GM18870 (cell line): ENCODE data around the gene DPYSL4.

Source experiments
- ATAC-seq: cut with Tn5 transposase; IDR thresholded peaks from one replicate; pipeline ENCODE4 v1.9.1; 2021; ENCODE audit warnings: moderate library complexity; ENCODE audit not compliant: unreplicated experiment

The DPYSL4 gene

DNA sequence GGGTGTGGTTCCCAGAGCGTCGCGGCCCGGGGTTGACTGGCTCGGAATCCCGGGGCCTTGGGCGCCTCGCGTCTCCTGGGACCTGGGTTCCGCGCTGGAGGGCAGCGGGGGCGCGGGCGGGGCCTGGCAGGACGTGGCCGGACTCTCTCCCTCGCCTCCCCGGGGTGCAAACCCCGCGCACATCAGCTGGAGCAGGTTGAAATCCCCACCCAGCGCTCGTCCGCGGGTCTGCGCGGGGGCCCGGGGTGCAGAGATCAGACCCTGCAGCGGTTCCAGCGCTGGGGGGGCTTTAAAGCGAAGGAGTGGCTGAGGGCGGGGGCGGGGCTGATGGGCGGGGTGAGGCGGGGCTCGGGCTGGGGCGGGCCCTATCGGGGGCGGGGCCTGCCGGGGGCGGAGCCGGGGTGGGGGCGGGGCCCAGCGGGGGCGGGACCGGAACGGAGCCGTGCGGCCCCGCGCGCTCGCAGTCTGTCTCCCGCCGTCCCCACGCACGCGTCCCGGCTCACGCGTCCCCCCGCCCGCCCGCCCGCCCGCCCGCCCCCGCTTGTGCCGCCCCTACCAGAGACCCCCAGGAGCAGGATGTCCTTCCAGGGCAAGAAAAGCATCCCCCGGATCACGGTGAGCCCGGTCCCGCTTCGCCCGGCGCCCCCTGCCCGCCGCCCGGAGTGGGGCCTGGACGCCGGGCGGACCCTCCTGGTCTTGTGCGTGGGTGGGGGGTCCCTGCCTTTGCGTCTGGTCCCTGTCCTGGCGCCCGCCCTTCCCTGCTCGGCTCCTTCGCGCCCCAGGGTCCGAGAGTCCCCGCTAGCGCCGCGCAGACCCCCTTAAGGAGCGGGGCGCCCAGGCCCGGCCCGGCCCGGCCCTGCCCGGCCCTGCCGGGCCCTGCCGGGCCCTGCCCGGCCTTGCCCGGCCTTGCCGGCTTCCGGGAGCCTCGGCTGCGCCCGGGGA, at the start of gene DPYSL4:
TSS of gene DPYSL4 (plus strand) at position 461 of the 942 bp plus-strand sequence. CDS start at position 577, 116 bp downstream.
- no peak for ATAC-seq

DNA sequence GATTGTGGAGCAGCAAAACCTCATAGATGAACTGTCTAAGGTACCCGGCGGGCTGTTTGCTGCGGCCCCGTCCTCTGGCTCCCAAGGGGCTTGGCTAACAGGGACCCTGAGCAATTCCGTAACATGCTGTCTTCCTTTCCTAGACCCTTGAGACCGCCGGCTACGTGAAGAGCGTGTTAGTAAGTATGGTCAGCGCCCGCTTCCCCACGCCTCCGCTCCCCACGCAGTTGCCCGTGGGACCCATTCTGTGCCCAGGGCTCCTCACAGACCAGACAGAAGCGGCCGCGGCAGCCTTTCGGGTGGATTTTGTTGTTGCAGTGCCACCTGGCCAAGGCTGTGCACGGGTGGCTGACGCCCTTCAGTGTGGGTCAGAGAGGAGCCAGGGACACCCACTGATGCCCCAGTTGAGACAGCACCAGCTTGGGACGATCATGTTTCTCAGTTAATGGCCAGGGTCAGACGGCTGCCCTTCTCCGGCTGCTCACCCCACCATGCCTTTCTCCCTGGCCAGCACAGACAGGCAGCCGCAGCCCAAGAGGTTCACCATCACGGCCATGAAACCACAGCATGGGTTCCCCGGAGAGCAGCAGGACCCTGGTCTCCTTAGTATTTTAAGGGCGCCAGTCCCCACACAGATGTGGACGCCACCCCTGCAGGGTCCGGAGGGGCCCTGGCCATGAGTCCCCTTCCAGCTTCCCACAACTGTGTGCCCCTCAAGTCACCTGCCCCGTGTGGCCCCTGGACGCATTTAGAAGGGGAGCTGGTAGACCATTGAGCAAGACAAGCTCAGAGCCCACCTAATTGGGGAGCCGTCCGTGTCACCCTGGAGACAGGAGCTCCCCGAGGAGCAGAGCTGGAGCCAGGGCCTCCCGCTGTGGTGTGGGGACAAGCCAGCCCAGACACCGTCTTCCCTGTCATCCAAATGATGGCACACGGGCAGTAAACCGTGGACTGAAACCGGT, 49.4 kb upstream of the DPYSL4 start:
- ATAC-seq, result no peak

DNA sequence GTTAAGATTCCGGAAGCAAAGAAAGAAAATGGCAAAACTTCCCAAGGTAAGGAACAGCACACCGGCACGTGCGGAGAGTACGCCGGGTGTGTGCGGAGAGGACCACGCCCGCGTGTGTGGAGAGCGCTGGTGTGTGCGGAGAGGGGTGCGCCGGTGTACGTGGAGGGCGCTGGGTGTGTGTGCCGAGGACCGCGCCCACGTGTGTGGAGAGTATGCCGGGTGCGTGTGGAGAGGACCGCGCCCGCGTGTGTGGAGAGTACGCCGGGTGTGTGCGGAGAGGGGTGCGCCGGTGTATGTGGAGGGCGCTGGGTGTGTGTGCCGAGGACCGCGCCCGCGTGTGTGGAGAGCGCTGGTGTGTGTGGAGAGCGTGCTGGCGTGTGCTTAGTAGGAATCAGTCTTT, 48.6 kb upstream of the DPYSL4 start:
- ATAC-seq, result no peak

DNA sequence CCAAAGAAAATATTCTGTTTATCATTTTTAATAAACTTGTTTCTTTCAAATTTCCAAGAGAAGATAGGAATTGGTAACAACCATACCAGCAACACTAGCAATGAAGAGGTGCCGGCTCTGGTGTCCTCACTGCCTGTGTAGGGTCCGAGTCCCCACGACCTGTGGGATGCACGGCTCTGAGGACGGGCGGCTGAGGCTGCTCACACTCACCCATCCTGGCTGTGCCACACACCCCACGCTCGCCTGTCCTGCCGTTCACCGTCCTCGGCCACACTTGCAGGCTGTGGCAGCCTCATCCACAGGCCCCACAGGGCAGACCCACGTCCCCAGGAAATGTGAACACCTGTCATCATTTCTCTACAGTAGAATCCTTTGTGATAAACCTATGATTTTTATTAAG, 48.2 kb upstream of the DPYSL4 start:
- no peak for ATAC-seq

DNA sequence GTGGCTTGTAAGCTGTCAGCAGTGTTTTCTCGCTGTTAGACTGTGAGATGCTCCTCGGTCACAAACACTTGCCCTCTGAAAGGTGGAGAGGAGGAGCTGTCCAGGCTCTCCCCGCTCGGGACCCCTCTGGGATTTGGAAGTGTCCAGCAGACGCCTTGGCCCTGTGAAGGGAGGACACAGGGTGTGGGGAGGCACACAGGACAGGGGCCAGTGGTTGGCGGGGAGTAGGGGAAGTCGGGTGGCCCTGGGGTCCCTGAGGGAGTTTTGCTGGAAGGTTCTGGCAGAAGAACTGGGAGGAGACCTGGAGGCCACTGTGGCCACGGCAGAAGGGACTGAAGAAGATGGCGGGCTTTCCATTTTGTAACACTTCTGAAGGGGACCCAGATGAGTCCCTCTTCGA, 47.2 kb upstream of the DPYSL4 start:
- no peak for ATAC-seq

DNA sequence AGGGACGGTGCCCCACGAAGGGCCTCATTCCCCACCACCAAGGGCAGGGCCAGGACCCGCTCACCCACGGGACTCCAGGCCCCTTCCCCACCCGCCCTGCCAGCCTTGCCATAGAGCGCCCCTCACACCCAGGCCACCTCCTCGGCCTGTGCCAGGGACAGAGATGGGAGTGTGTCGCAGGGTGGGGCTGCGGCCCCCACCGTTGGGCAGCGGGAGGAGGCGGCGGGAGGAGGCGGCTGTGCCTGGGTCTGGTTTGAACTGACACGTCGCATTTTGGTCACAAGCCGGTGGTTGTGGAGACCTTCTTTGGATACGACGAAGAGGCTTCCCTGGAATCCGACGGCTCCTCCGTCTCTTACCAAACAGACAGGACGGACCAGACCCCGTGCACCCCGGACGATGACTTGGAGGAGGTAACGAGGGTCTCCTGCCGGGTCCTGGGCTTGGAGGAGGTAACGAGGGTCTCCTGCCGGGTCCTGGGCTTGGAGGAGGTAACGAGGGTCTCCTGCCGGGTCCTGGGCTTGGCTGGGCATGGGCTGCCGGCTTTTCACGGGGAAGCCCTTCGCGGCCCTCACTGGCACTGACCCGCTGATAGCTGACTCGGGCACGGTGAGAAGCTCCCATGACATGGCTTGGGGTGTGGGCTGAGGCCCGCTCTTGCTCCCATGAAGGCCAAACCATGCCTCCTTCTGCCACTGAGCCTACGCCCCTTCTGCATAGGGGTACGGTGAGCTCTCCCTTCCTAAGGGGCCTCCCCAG, 46.4 kb upstream of the DPYSL4 start:
- no peak for ATAC-seq

DNA sequence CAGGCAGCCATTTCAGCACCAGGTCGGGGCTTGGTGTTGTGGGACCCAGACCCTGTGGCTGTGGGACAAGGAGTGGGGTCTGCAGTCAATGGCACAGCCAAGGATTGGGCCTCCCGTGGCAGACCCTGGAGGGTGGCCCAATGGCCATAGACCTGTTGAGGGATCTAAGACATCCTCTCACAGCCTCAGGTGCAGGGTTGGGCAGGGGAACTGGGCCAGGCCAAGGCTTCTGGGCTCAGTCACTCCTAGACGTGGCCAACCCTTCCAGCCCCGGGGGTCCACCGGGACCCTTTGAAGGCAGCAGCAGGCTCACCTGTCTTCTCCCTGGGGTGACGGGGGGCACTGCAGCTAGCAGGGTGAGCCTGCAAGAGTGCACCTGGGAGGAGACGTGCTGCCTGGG, 45.7 kb upstream of the DPYSL4 start:
- no peak for ATAC-seq

DNA sequence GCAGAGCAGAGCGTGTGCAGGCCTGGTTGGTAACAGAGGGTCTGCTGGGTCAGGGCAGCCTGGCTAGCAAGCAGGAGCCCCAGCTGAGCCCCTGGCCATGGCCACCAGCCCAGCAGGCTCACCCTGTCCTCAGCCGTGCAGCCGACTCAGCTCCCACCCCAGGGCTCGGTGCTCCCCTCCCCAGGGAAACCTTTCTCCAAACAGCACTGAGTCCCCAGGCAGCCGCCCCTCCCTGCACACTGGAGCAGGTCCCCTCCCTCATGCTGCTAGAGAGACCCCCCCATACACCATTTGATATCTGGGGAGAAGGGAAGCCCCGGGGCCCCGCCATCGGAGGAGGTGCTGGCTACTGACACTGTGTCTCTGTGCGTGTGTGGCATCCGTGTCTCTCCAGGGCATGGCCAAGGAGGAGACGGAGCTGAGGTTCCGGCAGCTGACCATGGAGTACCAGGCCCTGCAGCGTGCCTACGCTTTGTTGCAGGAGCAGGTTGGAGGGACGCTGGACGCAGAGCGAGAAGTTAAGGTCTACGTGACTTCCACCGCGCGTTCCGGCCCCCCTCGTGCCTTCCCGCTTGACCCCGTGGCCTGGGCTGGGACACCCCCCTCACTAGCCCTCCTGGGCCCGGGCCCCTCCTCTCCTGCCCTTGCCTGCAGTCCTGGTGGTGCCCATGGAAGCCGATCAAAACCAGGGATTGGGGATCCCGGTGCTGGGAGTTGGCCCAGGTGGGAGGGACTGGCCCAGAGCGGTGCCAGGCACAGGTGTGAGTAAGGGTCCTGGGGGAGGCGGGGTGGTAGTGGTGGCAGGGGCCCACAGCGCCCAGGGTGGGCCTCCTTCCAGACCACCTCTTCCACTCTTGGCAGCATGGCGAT, 45.0 kb upstream of the DPYSL4 start:
- ATAC-seq, result no peak

DNA sequence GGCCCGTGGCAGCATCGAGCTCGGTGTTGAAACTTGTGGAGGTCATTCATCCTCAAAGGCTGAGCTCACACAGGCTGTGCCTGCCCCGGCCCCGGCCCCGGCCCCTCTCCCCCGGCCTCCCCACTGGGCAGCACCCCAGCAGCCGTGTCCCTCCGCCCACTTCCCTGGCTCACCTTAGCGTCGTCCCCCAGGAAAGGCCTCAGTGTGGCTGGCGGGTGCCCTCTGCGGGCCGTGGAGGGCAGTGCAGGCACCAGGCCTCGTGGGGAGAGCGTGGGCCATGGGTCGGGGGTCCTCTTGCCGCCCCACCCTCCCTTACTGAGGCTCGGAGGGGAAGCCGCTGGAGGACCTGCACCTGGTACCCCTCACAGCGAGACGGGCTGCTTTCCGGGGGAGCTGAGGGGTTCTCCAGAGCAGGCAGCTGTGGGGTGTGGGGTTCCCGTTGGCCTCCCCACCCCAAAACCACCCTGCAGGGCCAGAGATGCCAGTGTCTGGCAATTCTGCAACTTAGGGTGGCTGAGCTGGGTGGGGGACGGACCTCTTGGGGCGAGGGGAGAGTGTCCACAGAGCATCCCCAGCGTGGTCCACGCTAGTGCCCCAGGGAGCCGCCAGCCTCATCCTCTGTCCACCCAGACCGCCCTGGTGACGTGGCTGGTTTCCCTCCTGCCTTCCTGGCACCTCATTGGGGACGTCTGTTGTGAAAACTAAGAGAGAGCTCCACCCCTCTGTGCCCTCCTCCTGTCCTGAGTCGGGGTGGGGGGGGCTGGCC, 44.2 kb upstream of the DPYSL4 start:
- no peak for ATAC-seq

DNA sequence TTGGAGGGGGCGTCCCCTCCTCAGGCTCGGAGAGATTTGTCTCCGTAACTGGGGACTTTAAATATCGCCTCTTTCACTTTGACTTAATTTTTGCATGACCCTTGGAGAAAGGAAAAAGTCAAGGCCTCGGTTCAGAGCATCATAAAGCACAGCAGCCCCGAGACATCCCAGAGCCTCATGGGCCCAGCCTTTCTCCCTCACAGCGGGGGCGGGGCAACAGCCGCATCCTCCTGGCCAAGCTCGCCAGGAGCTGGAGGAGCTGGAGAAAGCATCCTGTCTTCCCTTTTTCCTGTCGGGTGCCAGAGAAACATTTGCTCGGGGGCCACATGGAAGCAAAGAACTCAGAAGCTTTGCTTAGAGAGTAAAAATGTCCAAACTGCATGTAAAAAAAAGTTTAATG, 43.6 kb upstream of the DPYSL4 start:
- no peak for ATAC-seq

DNA sequence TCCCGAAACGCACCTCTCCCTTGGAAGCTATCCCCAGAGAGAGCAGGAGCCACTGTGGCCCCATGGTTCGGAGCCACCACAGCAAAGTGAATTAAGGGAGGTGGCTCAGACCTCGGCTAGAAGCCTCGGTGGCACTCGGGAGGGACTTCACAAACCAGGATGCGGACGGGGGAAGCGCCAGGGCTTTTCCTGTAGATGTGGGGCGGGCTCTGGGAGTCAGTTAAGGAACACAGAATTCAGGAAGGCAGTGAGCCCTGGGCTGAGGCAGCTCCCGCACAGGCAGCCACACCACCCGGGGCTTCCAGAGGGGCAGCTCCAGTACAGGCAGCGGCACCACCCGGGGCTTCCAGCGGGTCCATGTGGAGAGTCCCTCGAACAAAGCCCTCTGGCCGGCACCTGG, 42.7 kb upstream of the DPYSL4 start:
- no peak for ATAC-seq

DNA sequence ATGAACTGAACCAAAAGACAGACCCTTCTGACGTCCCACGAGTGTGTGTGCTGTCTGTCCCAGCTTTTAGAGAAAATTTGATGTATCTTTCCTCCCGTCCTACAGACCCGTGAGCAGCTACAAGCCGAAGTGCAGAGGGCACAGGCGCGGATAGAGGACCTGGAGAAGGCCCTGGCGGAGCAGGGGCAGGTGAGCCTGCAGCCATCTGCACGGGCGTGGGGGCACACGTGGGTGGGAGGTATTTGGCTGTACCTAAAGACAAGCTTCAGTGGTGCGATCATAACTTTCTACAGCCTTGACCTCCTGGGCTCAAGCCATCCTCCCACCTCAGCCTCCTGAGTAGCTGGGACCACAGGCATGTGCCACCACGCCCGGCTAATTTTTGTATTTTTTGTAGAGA, 41.7 kb upstream of the DPYSL4 start:
- no peak for ATAC-seq

DNA sequence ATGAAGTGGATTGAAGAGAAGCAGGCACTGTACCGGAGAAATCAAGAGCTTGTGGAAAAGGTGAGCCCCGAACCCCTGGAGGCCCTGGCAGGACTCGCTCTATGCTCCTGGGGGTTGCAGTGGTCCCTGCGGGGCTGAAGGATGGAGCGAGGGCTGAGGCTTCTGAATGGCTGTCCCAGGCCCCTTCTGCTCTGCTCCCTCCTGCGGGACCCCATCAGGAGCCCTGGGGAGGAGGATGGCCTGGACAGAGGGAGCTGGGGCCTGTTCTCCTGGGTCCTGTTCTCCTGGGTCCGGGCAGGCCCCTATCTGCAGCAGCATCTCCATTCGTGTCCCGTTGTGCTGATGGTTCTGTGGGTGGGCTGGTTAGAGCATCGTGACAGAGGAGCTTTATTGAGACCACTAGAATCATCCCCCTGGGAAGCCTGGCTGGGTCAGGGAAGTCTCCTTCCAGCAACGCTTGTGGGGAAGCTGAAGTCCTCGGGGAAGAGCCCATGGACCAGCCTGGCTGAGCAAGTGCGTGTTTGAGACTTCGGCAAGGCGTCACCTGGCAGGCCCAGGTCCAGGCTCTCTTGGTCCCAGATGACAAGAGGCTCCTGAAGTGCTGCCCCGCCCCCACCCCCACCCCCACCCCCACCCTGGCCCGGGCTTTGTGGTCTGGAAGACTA, 41.1 kb upstream of the DPYSL4 start:
- no peak for ATAC-seq

DNA sequence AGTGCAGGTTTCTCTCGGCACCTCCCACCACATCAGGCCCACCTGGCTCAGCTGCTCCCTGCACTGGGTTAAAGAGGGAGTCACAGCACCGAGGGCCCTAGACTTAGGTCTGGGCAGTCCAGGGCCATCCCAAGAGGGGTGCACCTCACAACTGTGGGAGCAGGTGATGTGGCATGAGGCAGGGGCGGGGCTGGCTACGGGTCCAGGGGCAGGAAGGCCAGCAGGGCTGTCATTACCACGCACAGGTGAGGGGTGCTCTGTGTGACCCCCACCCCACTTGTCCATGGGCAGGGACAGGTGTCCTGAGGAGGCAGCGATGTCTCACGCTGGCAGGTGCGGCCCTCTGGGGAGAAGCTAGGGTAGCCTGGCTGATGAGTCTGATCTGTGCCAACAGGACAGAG, 40.5 kb upstream of the DPYSL4 start:
- ATAC-seq, result no peak

DNA sequence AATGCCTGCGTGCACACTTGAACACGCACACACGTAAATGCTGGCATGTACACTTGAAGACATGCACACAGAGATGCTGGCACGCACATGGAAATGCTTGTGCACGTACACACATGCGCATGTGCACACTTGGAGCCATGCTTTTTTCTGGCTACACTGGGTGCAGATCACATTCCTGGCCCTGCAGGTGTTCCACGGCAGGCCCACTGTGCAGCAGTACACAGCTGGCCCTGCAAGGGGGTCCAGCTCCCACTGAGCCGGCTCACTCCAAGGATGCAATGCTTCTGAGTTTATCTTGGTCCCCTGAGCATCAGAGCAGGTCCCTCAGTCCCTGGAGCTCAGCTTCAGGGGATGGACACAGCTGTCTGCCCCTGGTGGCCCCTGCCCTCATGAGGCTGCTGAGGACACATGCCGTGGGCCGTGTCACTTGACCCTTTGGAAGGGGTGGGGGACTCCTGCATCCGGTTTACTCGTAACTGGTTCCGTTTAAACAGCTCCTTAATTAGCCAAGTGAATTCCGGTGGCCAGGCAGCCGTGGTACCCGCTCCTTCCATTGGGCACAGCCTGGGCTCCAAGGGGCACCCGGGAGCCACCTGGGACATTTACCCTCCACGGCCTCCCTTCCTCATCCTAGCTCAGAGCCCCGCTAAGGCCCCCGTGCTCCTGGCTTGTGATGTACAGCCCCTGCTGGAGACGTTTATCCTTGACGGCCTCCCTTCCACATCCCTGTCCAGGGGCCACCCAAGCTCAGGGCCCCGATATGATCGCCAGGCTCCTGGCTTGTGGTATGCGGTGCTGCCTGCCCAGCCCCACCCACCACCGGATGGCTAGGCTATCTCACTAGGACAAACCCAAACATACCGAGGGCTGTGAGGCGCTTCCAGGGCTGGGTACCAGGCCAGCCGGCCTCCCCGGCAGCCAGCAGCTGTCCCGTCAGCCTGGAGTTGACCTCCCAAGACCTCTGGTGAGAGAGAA, 39.5 kb upstream of the DPYSL4 start:
- ATAC-seq, result no peak

DNA sequence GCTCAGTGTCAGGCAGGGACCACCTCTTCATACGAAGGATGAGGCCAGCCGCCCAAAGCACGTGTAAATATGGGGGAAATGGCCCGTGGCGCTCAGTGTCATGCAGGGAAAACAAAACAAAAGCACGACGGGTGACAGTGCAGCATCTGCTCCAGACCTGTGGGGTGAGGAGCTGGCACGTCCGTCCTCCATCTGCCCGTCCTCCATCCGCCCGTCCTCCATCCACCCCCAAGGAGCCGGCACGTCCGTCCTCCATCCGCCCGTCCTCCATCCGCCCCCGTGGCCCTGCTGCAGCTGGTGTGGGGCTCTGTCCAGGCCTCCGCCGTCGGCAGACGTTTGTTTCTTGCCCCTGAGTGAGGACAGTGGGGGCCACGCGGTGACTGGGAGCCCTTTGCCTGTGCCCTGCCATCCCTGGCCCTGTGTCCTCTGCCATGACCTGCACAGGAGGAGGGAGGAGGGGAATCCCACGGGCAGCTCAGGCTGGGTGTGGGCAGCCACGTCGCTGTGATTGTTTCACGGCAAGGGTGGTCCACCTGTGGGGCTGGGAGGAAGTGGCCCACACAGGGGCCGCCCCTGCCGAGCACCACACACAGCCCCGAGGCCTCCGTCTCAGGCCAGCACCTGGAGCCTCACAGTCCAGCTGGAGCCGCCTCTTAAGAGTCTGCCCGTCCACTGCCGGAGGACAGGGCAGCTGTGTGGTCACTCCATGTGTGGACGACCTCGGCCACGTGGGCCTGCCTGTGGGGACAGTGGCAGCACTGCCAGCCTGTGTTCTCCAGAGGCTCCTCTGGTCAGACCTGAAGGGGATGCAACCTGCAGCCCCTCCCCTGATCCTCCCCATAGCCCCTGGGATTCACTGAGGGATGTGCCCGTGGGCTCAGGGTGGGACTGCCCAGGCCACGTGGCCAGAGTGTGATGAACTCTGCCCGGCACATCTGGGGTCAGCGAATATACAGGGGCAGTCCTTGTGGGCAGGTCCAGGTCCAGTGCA, 38.2 kb upstream of the DPYSL4 start:
- ATAC-seq, result no peak
